Measurements from ENCODE around the gene CARD19.

DNA sequence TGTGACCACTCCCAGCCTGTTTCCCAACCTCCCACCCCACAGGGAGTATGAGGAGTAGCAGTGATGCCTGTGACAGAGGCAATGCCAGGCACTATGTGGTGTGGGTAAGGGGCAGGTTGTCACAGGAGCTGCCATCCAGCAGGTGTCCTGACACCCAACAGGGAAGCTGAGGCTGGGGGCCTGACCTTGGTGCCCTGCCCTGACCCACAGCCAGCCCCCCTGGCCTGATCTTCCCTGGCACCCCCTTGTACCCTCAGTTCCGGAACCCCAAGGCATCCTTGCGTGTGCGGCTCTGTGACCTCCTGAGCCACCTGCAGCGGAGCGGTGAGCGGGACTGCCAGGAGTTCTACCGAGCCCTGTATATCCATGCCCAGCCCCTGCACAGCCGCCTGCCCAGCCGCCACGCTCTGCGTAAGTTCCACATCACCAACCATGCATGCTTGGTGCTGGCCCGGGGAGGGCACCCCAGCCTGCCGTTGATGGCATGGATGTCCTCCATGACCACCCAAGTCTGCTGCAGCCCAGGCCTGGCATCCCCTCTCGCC lies 14.4 kb downstream of the CARD19 start:
- TF ChIP-seq EZH2 (IDR thresholded peaks at IDR 0.05; ENCODE audit: insufficient read depth, poor library complexity, severe bottlenecking) = no peak
- TF ChIP-seq EZH2phosphoT487 (IDR thresholded peaks at IDR 0.05; ENCODE audit: insufficient read depth, low read depth) = no peak
